Measurements from ENCODE around the gene EN1.

EN1 gene

DNA sequence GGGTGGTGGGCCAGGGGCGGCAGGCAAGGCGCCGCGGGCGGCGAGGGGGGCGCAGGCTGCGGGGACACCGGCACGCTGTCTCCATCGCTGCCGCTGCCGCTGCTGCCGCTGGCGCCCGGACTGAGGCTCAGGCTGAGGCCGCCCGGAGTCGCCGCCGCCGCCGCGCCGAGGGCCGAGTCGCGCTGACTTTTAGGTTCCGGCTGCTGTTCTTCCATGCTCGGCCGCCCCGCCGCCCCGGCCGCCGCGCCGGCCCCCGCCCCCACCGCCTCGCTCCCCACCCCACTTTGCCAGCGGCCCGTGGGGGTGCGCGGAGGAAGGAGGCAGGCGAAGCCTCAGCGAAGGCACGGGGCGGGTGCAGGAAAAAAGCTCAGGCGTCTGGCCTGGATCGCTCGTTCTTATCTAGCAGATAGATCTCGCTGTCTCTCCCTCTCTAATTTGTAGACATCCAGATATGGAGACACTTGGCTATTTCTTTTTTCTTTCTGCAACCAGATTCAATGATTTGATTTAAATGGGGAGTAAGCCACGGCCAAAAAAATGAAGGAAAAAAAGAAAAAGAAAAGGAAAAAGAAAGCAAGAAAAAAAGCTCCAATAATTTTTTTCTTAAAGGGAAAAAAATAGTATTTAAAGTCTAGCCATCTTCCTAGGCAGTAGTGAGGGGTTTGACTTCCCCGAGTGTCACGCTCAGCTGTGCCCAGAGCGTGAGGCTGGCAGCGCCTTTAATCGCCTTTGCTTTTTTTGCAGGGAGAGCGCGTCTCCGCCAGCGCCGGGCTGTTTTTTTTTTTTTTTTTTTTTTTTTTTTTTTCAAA is at the start of gene EN1:
Gene EN1, minus strand, starts transcription at position 696 of the 809 bp plus-strand sequence. Its CDS starts 481 bp downstream, at position 215.
- no peak for DNase-seq (ENCODE audit: low read depth)

GRCh38 chr2:118893100-118893499 is 45.7 kb upstream of the EN1 start:
- DNase-seq (ENCODE audit: low read depth) = no peak

DNA sequence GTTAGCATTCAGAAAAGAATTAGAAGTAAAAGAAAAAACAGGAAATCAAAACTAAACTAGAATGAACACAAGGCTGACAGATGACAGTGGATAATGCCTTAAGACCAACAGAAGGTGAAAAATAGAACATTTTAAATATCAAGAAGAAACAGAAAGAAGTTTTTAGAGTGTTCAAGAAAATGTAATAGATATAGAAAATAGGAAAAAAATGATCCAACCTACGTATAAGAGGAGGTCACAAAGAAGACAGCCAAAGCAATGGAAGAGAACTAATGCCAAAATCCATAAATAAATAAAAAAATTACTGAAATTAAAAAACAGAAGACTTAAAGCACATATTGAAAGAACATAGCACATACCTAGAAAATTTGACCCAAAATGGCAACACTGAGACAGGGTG is 42.5 kb upstream of the EN1 start:
- no peak for DNase-seq (ENCODE audit: low read depth)

DNA sequence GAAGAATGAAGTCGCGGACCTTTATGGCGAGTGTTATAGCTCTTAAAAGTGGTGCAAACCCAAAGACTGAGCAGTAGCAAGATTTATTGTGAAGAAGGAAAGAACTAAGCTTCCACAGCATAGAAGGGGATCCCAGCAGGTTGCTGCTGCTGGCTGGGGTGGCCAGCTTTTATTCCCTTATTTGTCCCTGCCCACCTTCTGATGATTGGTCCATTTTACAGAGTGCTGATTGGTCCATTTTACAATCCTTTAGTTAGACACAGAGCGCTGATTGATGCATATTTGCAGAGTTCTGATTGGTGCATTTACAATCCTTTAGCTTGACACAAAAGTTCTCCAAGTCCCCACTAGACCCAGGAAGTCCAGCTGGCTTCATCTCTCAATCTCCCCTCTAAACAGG is 36.3 kb upstream of the EN1 start:
- DNase-seq (ENCODE audit: low read depth) = no peak

GRCh38 chr2:118882693-118883336 is 35.4 kb upstream of the EN1 start:
- peak; percentile 17 for DNase-seq (ENCODE audit: low read depth)

DNA sequence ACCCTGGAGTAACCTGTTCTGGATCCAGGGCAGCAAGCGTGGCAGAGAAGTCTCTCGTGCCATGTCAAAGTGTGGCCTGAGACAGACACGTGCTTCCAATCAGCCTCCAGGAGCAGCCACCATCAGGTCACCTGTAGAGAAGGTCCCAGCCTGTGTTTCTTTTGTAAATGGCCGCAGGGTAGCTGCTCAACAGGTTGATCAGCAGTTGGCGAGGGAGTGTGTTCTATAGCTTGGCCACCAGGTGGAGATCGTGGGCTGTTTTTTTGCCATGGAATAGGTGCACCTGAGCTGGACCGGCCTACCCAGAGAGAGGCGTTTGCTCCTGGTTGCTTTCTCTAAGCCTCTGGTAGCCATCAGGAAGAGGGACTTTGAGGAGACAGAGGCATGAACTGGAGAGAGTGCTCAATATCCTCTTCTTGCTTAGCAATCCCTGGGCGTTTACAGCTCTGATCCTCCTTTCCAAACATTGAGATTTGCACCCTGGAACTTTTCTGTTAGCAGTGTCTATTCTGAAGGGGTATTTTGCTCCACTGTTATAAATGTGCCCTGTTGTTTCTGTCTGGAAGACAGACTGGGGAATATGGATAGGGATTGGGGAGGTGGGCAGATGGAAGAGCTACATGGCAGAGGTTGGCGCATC is 34.2 kb upstream of the EN1 start:
- peak; percentile 17 for DNase-seq (ENCODE audit: low read depth)

GRCh38 chr2:118880501-118880900 is 33.1 kb upstream of the EN1 start:
- DNase-seq (ENCODE audit: low read depth) = no peak

DNA sequence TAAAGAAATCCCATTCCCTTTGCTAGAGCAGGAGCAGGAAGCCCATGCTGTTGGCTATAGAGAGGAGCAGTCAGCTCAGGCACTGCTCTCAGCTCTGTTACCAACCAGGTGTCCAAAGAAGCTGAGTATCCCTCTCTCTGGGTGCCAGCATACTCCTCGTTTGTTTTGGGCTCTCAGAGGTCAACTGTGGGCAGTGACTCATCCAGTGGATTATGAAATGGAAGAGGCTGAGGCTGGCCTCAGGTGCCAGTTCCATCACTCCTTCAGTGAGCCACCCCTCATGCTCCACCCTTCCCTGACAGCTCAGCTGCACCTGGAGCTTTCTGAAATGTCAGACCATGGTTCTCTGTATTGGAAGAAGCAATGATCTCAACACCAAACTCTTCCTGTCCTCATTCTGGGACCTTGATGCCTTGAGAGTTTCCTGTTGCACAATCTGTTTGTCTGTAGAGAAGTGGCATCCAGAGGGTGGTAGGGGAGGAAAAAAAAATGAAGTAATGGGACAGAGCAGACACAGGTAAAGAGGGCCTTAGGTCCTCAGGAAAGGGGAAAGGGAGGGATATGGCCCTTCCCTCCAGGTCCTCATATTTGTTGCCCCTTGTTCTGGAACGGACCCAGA is 31.2 kb upstream of the EN1 start:
- no peak for DNase-seq (ENCODE audit: low read depth)

GRCh38 chr2:118875318-118875717 is 27.9 kb upstream of the EN1 start:
- no peak for DNase-seq (ENCODE audit: low read depth)

DNA sequence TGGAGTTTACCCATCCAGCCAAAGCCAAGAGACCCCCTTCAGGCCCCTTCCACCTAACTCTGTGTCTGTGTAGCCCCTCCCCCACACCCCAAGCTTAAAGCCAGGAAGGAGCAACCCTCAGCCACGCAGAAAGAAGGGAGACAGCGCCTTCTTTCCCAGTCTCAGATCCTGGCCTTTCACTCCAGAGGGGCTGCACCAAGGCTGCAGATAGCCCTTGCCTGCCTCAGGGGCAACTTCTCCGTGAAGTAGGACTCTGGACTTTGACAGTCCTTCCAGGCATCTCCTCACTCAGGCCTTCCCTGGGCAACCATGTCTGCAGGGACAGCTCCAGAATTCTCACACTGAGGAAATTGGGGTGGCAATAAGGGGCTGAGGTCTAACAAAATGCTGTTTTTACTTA is 26.9 kb upstream of the EN1 start:
- no peak for DNase-seq (ENCODE audit: low read depth)

DNA sequence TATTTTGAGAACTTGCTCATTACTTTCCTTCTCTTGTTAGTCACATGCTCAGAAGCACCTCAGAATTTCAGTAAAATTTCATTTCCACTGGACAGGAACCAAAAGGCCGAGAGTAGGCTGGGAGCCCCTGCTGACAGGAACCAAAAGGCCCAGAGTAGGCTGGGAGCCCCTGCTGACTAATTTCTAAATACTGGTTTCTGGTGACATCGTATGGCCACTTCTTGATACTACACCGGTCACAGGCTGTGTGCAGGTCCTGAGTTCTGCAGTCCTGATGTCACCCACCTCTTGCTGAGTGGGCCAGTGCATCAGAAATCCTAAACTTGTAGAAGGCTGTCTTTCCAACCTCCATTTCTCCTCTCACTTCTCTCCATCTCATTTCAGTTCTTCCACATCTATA is 17.7 kb upstream of the EN1 start:
- no peak for DNase-seq (ENCODE audit: low read depth)

GRCh38 chr2:118864207-118864606 is 16.8 kb upstream of the EN1 start:
- no peak for DNase-seq (ENCODE audit: low read depth)

DNA sequence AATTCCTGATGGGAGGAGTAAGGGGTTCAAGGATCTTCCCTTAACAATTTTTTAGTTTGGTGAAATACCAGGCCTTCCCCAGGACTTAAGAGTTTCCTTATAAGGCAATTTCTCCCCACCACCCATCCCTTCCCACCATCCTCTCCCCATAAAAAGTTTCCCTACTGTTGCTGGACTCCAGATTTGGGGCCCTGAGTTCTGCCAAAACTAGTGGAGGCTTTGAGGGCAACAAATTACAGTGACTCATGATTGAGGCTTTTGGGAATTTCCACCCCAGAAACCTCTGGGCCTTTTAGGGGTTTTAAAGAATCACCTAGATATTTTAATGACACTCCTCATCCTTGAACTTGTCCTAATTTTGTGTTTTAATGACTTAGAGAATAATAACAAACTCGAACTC is 14.3 kb upstream of the EN1 start:
- DNase-seq (ENCODE audit: low read depth) = no peak

DNA sequence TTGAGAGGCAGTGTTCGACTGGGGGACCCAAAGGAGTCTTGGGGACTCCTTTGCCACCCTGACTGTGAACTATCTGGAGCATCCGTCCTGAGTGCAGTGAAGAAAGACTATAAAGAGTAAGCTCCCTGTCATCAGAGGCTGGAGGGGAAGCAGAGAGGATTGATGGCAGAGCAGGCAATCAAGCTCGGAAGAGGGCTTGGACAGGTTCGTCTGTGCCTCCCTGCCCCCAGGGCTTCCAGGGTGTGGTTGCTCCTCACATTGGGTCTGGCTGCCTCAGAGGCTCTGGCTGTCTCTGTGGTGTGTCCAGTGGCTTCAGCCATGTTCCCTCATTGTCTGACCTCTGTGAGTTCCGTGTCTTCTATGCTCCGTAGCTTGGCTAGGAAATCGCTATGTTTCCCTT is 13.8 kb upstream of the EN1 start:
- DNase-seq (ENCODE audit: low read depth) = no peak

GRCh38 chr2:118860506-118860905 is 13.1 kb upstream of the EN1 start:
- DNase-seq (ENCODE audit: low read depth) = no peak

DNA sequence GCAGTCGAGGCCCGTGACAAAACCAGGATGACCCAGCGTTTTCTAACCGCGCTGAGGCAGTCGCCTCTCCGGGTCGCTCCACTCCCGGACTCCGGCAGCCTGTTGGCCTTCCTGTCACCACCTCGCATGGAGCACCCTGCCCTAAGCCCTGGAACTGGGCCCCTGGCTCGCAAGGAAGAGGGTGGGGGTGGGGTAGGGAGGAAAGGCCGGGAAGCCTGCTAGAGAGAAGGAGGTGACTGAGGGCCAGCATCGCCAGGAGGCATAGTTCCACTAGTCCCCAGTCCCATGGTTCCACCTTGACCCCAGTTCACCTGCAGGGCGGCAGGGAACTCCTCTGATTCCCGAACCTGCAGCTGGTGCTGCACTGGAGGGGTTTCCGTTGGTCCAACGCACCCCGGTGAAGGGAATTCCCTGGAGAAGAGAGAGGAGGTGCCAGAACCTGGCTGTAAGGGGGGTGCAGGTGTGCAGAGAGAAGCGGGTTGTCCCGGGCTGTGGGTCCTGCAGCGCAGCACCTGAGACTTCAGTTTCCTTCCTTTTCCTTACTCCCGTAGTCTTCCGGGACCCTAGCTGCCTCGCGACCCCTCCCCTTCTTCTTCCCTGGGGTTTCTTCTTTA is 11.8 kb upstream of the EN1 start:
- DNase-seq (ENCODE audit: low read depth) = no peak

DNA sequence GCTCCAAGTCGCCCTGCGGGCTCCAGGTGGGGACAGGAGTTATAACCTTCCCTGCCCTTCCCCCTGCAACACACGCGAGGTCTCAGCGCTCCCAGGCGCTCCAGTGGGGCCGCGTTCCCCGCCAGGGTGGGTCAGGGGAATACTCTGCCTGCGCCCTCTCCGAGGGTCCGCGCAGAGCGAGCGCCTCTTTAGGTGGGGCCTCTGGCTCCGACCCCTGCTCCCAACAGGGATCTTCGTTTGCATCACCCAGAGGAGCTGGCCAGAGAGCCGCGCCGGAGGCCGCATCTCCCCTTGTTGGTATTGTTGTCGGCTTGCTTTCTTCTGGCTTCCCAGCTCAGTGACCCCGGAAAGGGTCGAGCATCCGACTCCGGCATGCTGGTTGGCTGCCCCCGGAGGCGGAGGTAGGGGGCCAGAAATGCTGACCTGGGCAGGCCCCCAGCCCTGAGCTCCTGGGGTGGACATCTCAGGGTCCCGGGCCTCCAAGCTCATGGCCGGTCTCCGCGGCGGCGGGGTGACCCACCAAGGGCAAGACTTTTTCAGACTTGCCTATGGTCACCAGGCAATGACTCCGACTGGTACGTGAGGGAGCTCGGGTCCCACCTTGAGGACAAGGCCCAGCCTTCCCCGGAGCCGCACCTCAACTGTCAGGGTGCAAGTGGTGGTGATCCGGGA is 11.2 kb upstream of the EN1 start:
- no peak for DNase-seq (ENCODE audit: low read depth)

DNA sequence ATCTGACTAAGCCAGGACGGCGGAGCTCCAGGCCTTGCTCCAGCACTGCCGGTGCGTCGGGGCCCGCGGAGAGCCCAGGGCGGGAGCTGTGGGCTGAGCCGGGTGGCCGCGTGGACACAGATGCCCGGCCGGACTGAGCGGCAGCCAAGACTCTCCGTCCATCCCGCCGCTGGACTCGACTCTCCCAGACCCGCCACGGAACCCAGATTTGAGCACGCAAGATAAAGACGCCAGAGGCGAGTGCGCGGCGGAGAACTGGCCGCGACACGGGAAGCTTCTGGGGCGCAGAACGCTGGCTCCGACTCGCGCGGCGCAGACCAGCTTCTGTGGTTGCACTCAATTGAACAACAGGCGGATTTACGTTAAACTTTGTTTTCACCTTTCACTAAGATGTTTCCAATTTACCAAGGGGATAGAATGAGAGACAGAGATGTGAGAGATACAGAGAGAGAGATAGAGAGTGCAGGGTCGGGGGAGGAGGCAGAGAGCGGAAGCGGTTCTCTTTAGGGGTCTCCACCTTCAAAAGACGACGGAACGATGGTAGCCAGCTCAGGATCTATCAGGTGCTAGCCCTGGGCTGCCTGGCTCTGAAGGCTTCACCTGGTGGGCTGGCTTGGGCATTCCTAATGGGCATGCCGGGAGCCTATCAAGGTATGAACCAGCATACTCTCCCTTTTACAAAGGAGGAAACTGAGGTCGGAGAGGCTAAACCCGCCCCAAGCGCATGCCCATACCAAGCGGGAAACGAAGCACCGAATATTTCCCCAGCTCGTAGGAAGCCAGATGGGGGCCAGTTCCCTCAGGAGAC is 10.4 kb upstream of the EN1 start:
- DNase-seq (ENCODE audit: low read depth) = no peak

DNA sequence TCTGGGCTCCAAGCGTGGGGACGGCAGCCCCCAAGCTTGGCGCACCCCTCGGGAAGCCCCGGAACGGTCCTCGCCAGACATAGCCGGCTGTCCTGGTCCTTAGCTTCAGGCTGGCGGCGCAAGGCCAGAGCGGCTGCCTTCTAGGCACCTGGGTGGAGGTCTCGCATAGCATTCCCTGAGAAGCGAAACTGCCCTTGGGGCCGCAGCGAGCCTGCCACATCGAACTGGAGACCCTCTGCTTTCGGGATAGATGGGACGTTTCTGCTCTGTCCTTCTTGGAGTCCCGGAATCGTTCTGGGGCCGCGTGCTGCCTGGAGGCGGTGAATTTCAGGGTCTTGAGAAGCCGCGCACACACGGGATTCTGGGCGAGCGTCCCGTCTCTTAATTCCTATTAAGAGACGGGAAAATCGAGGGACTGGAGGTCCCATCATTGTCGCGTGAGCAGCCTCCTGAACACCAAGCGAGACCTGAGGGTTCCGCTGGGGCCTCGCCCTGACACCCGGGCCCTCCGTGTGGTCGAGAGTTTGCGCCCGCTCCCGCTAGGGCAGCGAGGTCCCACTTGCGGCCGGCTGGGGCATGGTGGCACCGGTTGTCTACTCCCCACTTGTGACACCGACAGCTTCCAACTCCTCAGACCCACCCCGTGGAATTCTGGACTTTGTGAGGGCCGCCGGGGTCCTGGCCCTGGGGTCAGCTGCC is 9.7 kb upstream of the EN1 start:
- no peak for DNase-seq (ENCODE audit: low read depth)

- DNase-seq (ENCODE audit: low read depth) = no peak
Measured at GRCh38 chr2:118856330-118856977, 9.0 kb upstream of the EN1 start.

Measured in stimulated activated CD8-positive, alpha-beta memory T cell treated with anti-CD3 and anti-CD28 coated beads, Interleukin-7, amount 100 ng/mL, for 24 hours (primary cell).